ENCODE results near the gene NPHP4.

DNA sequence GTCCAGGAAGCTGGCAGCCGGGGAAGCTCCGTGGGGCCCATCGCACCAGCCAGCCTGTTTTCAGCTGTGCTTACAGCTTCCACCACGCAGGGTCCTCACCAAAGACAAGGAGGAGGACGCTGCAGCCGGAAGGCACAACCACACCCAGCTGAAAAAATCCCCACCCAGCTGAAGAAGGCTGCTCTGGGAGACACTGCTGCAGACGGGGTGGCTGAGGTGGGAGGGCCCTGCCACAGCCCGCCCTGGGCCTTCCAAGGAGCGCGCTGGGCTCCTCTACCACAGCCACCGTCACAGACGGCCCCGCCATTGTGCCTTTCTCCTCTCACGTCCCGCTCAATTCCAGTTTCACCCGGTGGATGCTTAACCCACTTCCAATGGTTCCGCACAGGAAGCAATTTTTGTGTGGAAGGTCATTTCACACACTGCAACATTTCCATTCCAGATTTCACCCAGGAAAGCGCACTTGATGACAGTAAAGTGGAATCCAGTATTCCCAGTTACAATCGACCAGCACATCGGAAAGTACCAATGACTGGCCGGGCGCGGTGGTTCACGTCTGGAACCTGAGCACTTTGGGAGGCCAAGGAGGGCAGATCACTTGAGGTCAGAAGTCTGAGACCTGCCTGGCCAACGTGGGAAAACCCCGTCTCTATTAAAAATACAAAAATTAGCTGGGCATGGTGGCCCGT lies 47.9 kb downstream of the NPHP4 start:
- TF ChIP-seq, protein P1, sequence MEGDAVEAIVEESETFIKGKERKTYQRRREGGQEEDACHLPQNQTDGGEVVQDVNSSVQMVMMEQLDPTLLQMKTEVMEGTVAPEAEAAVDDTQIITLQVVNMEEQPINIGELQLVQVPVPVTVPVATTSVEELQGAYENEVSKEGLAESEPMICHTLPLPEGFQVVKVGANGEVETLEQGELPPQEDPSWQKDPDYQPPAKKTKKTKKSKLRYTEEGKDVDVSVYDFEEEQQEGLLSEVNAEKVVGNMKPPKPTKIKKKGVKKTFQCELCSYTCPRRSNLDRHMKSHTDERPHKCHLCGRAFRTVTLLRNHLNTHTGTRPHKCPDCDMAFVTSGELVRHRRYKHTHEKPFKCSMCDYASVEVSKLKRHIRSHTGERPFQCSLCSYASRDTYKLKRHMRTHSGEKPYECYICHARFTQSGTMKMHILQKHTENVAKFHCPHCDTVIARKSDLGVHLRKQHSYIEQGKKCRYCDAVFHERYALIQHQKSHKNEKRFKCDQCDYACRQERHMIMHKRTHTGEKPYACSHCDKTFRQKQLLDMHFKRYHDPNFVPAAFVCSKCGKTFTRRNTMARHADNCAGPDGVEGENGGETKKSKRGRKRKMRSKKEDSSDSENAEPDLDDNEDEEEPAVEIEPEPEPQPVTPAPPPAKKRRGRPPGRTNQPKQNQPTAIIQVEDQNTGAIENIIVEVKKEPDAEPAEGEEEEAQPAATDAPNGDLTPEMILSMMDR (optimal IDR thresholded peaks at IDR 0.05 in 1 of 3, IDR thresholded peaks at IDR 0.05 in 1 of 3, conservative IDR thresholded peaks at IDR 0.05 in 1 of 3; ENCODE audit: extremely low read depth in 1 of 3, insufficient read depth in 2 of 3, low read length in 3 of 3), result no peak
- TF ChIP-seq EZH2 (IDR thresholded peaks at IDR 0.05; ENCODE audit: low read length), result no peak
